ENCODE data around the gene SLF2. TPM values are rescaled to one million over a fixed set of nuclear protein-coding genes. Genes with fewer than 3 reads are reported as not detected.

The SLF2 gene
- total and polyA plus RNA-seq, 9 of the 15 experiments (the other 6 are each of a cell fraction or from before 2014, with no cell fraction given) = 1.7 to 18.4 (median 7.8) TPM

DNA sequence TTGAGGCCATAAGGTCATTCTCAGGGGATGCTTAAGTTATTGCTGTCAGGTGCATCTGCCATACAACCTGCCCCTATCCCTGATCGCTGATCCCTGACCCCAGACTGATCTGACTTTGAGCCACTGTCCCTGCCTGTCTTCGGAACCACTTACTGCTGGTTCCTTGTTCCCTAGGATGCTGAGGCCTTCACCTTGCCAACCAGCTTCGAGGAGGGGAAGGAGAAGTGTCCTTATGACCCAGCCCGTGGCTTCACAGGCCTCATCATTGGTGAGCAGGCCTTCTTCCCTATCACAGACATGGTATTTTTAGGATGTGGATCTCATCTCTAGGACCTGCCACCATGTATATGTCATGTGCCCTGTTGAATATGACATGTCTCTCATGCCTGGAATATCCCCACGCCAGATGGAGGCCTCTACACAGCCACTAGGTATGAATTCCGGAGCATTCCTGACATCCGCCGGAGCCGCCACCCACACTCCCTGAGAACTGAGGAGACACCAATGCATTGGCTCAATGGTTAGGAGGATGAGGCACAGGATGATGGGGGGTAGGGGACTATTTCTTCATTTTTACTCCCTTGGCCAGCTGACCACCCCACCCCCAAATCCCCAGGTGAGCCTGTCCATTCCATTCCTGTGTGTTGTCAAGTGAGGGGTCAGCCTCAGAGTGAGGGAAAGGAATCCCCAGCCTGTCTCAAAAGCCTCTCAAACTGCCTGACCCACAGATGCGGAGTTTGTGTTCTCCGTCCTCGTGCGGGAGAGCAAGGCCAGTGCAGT, 65.5 kb downstream of the SLF2 start:
- Histone ChIP-seq H3K36me3 (ENCODE audit: control insufficient read depth, insufficient read depth, low read length) (peaks cover 10% of the 10 kb centered on the region; the same call in 1 of the 3 replicates), H3K4me3 (no peak overlapping the region), H3K79me2 (ENCODE audit: control insufficient read depth, insufficient read depth, low read length) (no peaks in the 10 kb centered on the region), H3K27me3 (ENCODE audit: control insufficient read depth in 2 of 2, insufficient read depth in 2 of 2, low read length in 2 of 2) (no peaks in the 10 kb centered on the region), H3K9ac (ENCODE audit: insufficient read depth in 1 of 2, low read depth in 2 of 2, low read length in 2 of 2) (no peak overlapping the region), H3K9me3 (replicated peaks; ENCODE audit: control insufficient read depth, insufficient read depth, low read depth, low read length) (no peaks in the 10 kb centered on the region), H2AFZ (ENCODE audit: low read depth, low read length) (no peak overlapping the region), H3K4me2 (ENCODE audit: insufficient read depth, low read length) (no peak overlapping the region), H4K20me1 (replicated peaks; ENCODE audit: control insufficient read depth, insufficient read depth, low read length) (no peaks in the 10 kb centered on the region; the same call in 1 of the 2 replicates), H3K27ac (ENCODE audit: extremely low read depth, low read depth, low read length) (no peak overlapping the region), H3K4me1 (replicated peaks in 1 of 2; ENCODE audit: control insufficient read depth in 2 of 2, insufficient read depth in 2 of 2, low read length in 2 of 2) (peaks cover 0 to 4% of the 10 kb centered on the region in 2 experiments; a peak in 2 of 5 replicates), H3K9me1 (ENCODE audit: control insufficient read depth, insufficient read depth, low read length) (no peaks in the 10 kb centered on the region)
- ChIA-PET POLR2A (no interaction called here), CTCF (ENCODE audit: low intra/inter-chr PET ratio) (no interaction called here)
- no TSS peak for BruUV-seq (replicated peaks)
- no peak for TF ChIP-seq SNRNP70 (optimal IDR thresholded peaks at IDR 0.05; ENCODE audit: low read depth, low read length)
- TF ChIP-seq RFX5 (IDR thresholded peaks at IDR 0.05; ENCODE audit: low read depth, low read length) = no peak
- no peak for TF ChIP-seq HDAC8 (tag; IDR thresholded peaks at IDR 0.05)
- TF ChIP-seq, protein P1, sequence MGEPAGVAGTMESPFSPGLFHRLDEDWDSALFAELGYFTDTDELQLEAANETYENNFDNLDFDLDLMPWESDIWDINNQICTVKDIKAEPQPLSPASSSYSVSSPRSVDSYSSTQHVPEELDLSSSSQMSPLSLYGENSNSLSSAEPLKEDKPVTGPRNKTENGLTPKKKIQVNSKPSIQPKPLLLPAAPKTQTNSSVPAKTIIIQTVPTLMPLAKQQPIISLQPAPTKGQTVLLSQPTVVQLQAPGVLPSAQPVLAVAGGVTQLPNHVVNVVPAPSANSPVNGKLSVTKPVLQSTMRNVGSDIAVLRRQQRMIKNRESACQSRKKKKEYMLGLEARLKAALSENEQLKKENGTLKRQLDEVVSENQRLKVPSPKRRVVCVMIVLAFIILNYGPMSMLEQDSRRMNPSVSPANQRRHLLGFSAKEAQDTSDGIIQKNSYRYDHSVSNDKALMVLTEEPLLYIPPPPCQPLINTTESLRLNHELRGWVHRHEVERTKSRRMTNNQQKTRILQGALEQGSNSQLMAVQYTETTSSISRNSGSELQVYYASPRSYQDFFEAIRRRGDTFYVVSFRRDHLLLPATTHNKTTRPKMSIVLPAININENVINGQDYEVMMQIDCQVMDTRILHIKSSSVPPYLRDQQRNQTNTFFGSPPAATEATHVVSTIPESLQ (CRISPR knock-in tag; IDR thresholded peaks at IDR 0.05) = no peak
- TF ChIP-seq ZBTB12 (CRISPR knock-in tag; IDR thresholded peaks at IDR 0.05) = no peak
- TF ChIP-seq RBBP5 (IDR thresholded peaks at IDR 0.05; ENCODE audit: borderline replicate concordance, insufficient read depth, low read length, poor library complexity, severe bottlenecking) = no peak
- no peak for TF ChIP-seq ZNF217 (CRISPR knock-in tag; IDR thresholded peaks at IDR 0.05)
- TF ChIP-seq SAP30 (IDR thresholded peaks at IDR 0.05; ENCODE audit: borderline replicate concordance, insufficient read depth, low read depth, low read length, poor library complexity, severe bottlenecking) = no peak
- TF ChIP-seq, protein P2, sequence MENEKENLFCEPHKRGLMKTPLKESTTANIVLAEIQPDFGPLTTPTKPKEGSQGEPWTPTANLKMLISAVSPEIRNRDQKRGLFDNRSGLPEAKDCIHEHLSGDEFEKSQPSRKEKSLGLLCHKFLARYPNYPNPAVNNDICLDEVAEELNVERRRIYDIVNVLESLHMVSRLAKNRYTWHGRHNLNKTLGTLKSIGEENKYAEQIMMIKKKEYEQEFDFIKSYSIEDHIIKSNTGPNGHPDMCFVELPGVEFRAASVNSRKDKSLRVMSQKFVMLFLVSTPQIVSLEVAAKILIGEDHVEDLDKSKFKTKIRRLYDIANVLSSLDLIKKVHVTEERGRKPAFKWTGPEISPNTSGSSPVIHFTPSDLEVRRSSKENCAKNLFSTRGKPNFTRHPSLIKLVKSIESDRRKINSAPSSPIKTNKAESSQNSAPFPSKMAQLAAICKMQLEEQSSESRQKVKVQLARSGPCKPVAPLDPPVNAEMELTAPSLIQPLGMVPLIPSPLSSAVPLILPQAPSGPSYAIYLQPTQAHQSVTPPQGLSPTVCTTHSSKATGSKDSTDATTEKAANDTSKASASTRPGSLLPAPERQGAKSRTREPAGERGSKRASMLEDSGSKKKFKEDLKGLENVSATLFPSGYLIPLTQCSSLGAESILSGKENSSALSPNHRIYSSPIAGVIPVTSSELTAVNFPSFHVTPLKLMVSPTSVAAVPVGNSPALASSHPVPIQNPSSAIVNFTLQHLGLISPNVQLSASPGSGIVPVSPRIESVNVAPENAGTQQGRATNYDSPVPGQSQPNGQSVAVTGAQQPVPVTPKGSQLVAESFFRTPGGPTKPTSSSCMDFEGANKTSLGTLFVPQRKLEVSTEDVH (IDR thresholded peaks at IDR 0.05; ENCODE audit: low read depth, partially characterized antibody) = no peak
- intact Hi-C loops (cut with micrococcal nuclease) = no loop called here
- in situ Hi-C loops (cut with MboI) = loop anchor here (25.0 kb wide), 1 partner anchor 1059 kb away; no protein-coding TSS in a partner anchor
- FAIRE-seq = no peak
- no peak for ATAC-seq
- no peak for DNase-seq (ENCODE audit: extremely low read depth in 1 of 4, low spot score in 3 of 4)
- WGBS (ENCODE audit: insufficient coverage, low coverage, missing lambda C conversion rate) = 72% methylated on average over 7 of the region's 13 CpGs
